Measurements from ENCODE around the gene RUNDC3A.

DNA sequence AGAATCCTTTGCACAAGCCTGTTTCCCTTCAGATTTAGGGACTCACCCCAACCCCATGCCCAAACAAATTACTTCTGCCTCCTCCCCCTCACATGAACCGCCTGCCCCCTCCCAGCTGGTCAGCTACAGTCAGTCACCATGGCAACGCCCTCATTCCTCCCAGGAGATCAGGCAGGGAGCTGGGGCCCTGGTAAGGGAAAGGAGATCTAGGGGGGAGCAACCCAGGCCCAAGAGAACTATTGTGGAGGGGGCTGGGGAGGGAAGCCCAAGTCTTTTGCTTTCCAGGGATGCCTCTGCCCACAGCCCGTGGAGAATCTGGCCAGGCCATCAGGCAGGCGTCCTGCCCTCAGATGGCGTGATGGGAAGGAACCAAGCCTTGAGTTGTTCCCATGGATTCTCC lies 52.4 kb downstream of the RUNDC3A start:
- TF ChIP-seq, protein P1, sequence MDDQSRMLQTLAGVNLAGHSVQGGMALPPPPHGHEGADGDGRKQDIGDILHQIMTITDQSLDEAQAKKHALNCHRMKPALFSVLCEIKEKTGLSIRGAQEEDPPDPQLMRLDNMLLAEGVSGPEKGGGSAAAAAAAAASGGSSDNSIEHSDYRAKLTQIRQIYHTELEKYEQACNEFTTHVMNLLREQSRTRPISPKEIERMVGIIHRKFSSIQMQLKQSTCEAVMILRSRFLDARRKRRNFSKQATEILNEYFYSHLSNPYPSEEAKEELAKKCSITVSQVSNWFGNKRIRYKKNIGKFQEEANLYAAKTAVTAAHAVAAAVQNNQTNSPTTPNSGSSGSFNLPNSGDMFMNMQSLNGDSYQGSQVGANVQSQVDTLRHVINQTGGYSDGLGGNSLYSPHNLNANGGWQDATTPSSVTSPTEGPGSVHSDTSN (CRISPR knock-in tag; IDR thresholded peaks at IDR 0.05; ENCODE audit: borderline replicate concordance): no peak
- no peak for TF ChIP-seq ZNF3 (CRISPR knock-in tag; IDR thresholded peaks at IDR 0.05)
- TF ChIP-seq ZNF484 (CRISPR knock-in tag; IDR thresholded peaks at IDR 0.05; ENCODE audit: borderline replicate concordance, low read depth): no peak
- TF ChIP-seq ZNF337 (CRISPR knock-in tag; IDR thresholded peaks at IDR 0.05; ENCODE audit: borderline replicate concordance, low read depth): no peak
- TF ChIP-seq, protein P2, sequence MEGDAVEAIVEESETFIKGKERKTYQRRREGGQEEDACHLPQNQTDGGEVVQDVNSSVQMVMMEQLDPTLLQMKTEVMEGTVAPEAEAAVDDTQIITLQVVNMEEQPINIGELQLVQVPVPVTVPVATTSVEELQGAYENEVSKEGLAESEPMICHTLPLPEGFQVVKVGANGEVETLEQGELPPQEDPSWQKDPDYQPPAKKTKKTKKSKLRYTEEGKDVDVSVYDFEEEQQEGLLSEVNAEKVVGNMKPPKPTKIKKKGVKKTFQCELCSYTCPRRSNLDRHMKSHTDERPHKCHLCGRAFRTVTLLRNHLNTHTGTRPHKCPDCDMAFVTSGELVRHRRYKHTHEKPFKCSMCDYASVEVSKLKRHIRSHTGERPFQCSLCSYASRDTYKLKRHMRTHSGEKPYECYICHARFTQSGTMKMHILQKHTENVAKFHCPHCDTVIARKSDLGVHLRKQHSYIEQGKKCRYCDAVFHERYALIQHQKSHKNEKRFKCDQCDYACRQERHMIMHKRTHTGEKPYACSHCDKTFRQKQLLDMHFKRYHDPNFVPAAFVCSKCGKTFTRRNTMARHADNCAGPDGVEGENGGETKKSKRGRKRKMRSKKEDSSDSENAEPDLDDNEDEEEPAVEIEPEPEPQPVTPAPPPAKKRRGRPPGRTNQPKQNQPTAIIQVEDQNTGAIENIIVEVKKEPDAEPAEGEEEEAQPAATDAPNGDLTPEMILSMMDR (CRISPR knock-in tag; IDR thresholded peaks at IDR 0.05): no peak
